ENCODE data around the gene GPATCH2L.

GPATCH2L gene

GRCh38 chr14:76203086-76204001 lies 51.6 kb downstream of the GPATCH2L start:
- no peak for DNase-seq

- DNase-seq: no peak
These were observed 52.9 kb downstream of the GPATCH2L start for GRCh38 chr14:76204461-76205230.

GRCh38 chr14:76205708-76206107 lies 54.0 kb downstream of the GPATCH2L start:
- DNase-seq: no peak

- DNase-seq: no peak
These were observed 56.6 kb downstream of the GPATCH2L start for GRCh38 chr14:76208340-76208739.

- no peak for DNase-seq
These were observed 60.5 kb downstream of the GPATCH2L start for GRCh38 chr14:76212242-76212641.

- DNase-seq: no peak
These were observed 65.5 kb downstream of the GPATCH2L start for GRCh38 chr14:76217179-76217578.

GRCh38 chr14:76218662-76219061 lies 66.9 kb downstream of the GPATCH2L start:
- DNase-seq: no peak

- no peak for DNase-seq
These were observed 68.2 kb downstream of the GPATCH2L start for GRCh38 chr14:76219873-76220272.

GRCh38 chr14:76227450-76228050 lies 75.8 kb downstream of the GPATCH2L start:
- no peak for DNase-seq

- DNase-seq: no peak
These were observed 76.4 kb downstream of the GPATCH2L start for GRCh38 chr14:76228138-76228537.

- DNase-seq: no peak
These were observed 81.1 kb downstream of the GPATCH2L start for GRCh38 chr14:76232800-76233199.

GRCh38 chr14:76235628-76236027 lies 83.9 kb downstream of the GPATCH2L start:
- no peak for DNase-seq

GRCh38 chr14:76236172-76237130 lies 84.7 kb downstream of the GPATCH2L start:
- DNase-seq: no peak

- no peak for DNase-seq
These were observed 85.7 kb downstream of the GPATCH2L start for GRCh38 chr14:76237349-76237990.

GRCh38 chr14:76245097-76245496 lies 93.4 kb downstream of the GPATCH2L start:
- DNase-seq: no peak

- no peak for DNase-seq
These were observed 98.6 kb downstream of the GPATCH2L start for GRCh38 chr14:76250302-76250701.

- DNase-seq: no peak
These were observed 100.7 kb downstream of the GPATCH2L start for GRCh38 chr14:76252471-76252870.

- no peak for DNase-seq
These were observed 101.4 kb downstream of the GPATCH2L start for GRCh38 chr14:76253111-76253510.

- no peak for DNase-seq
These were observed 104.8 kb downstream of the GPATCH2L start for GRCh38 chr14:76256545-76256944.

- DNase-seq: no peak
These were observed 105.5 kb downstream of the GPATCH2L start for GRCh38 chr14:76257111-76257803.

GRCh38 chr14:76257842-76258397 lies 106.2 kb downstream of the GPATCH2L start:
- DNase-seq: no peak
